BLaER1 treated with 17β-estradiol and CSF1 and Interleukin-3, amounts not matched to agents 10 nM and 100 nM (cell line): ENCODE data around the gene TXNL4A.

Source experiments
- H3K27ac ChIP-seq, 11 experiments: shearing (Covaris generic); formaldehyde crosslinking; 2 replicates each; pipeline ENCODE4 v1.8.1; 2022
- H3K27me3 ChIP-seq, 11 experiments: shearing (Covaris generic); formaldehyde crosslinking; 2 replicates each; pipeline ENCODE4 v1.8.1; 2022
- H3K36me3 ChIP-seq, 11 experiments: shearing (Covaris generic); formaldehyde crosslinking; 2 replicates each; pipeline ENCODE4 v1.8.1; 2022
- H3K4me1 ChIP-seq, 10 experiments: shearing (Covaris generic); formaldehyde crosslinking; 2 replicates each; pipeline ENCODE4 v1.8.1; 2022
- H3K4me2 ChIP-seq, 11 experiments: shearing (Covaris generic); formaldehyde crosslinking; 2 replicates each; pipeline ENCODE4 v1.8.1; 2022
- H3K4me3 ChIP-seq, 10 experiments: shearing (Covaris generic); formaldehyde crosslinking; 2 replicates each; pipeline ENCODE4 v1.8.1; 2022
- H3K9ac ChIP-seq, 11 experiments: shearing (Covaris generic); formaldehyde crosslinking; 2 replicates each; pipeline ENCODE4 v1.8.1; 2022
- H3K9me3 ChIP-seq, 11 experiments: shearing (Covaris generic); formaldehyde crosslinking; replicated peaks in 1 of 11; 2 replicates each; pipeline ENCODE4 v1.8.1; 2022
- H4K20me1 ChIP-seq, 11 experiments: shearing (Covaris generic); formaldehyde crosslinking; 2 replicates each; pipeline ENCODE4 v1.8.1; 2022
- Cebpa-rat ChIP-seq, 11 experiments: shearing (Covaris generic); IDR thresholded peaks; 2 replicates each; pipeline ENCODE4 v1.8.1; 2022

Gene TXNL4A

DNA sequence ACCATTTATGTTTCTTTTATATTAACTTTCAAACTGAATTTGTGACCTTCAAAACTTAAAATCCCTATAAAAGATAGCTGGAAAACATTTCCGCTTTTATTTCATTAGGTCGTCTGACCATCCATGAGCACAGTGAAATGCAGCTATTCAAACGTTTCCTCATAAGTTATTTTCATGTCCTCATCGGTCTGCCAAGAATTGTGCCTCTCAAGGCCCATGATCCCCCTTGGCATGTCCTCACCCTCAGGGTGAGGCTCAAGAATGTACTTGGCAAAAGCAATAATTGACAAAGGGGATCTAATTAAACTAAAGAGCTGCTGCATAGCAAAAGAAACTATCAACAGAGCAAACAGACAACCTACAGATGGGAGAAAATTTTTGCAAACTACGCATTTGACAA is 49.3 kb downstream of the TXNL4A start:
- H4K20me1 ChIP-seq = peaks cover 97 to 100% (median 99%) of the 10 kb centered on the region in 11 experiments
- no peak overlapping the region for H3K4me3 ChIP-seq
- no peak overlapping the region for H3K4me2 ChIP-seq
- H3K27me3 ChIP-seq = no peaks in the 10 kb centered on the region
- peaks cover 19 to 32% (median 23%) of the 10 kb centered on the region in 10 experiments for H3K4me1 ChIP-seq
- no peak for TF ChIP-seq Cebpa-rat (IDR thresholded peaks at IDR 0.05)
- peaks cover 87 to 99% (median 91%) of the 10 kb centered on the region in 11 experiments for H3K36me3 ChIP-seq
- no peak overlapping the region for H3K9ac ChIP-seq
- H3K9me3 ChIP-seq = peaks cover 0 to 40% (median 14%) of the 10 kb centered on the region in 11 experiments; a peak in 11 of 22 replicates
- no peak overlapping the region for H3K27ac ChIP-seq

DNA sequence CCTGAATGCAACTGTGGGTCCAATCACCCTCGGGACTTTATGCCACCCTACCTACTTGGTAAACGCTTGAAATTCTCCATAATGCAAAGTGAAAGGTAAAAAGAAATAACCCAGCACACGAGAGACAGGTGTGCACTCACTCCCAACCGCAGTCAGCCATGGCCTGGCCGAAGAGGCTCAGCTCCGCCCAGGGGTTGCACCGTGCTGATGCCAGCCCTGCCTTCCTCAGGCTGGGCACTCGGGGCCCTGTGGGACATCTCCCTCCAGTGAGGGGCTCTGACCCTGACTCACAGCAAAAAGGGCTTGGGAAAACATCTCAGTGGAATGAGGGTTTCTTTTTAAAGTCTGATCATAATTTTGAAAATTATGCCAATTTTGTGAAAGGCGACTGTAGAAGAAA is 50.2 kb downstream of the TXNL4A start:
- Histone ChIP-seq H3K4me3 (no peak overlapping the region), H4K20me1 (peaks cover 88 to 100% (median 96%) of the 10 kb centered on the region in 11 experiments), H3K27me3 (no peaks in the 10 kb centered on the region), H3K27ac (no peak overlapping the region), H3K9me3 (peaks cover 1 to 49% (median 22%) of the 10 kb centered on the region in 11 experiments), H3K4me1 (peaks cover 22 to 41% (median 26%) of the 10 kb centered on the region in 10 experiments), H3K9ac (no peak overlapping the region), H3K36me3 (peaks cover 82 to 99% (median 92%) of the 10 kb centered on the region in 11 experiments), H3K4me2 (no peak overlapping the region)
- no peak for TF ChIP-seq Cebpa-rat (IDR thresholded peaks at IDR 0.05)

DNA sequence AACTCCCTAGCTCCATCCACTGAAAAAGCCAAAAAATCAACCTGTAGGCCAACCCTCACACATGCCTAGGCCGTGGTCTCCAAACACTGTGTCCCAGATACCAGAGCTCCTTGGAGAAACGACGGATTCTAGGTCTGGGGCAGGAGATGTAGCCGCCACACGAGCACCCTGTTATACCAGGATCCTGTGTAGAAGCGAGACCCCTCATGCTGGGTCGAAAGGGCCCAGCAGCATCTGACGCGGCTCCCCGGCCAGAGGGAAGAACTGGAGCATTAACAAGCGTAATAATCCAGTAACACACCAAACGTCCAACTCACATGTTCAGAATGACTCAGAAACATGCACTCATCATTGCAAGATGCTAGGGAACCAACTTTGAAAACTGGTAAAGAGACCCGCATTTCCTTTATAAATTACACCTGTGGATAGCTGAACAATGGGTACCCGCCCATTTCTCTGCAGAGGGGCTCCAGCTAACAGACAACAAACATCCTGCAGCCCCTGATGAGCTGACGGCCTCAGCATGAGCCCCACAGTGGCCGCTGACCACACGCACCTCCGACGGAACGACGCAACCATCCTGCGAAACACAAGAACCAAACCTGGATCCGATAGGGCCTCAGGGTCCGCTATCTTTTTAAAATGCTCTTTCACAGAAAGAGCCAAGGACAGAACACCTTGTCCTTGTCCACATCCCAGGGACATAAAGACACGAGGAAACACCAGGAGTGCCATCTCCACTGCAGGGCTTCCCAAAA is 51.1 kb downstream of the TXNL4A start:
- Histone ChIP-seq H3K4me1 (peaks cover 22 to 45% (median 26%) of the 10 kb centered on the region in 10 experiments), H3K4me2 (no peak overlapping the region), H3K36me3 (peaks cover 82 to 99% (median 91%) of the 10 kb centered on the region in 11 experiments), H3K9me3 (peaks cover 10 to 58% (median 32%) of the 10 kb centered on the region in 11 experiments), H4K20me1 (peaks cover 79 to 97% (median 87%) of the 10 kb centered on the region in 11 experiments), H3K4me3 (no peak overlapping the region), H3K27ac (no peak overlapping the region), H3K27me3 (no peaks in the 10 kb centered on the region), H3K9ac (no peak overlapping the region)
- TF ChIP-seq Cebpa-rat (IDR thresholded peaks at IDR 0.05) = no peak

DNA sequence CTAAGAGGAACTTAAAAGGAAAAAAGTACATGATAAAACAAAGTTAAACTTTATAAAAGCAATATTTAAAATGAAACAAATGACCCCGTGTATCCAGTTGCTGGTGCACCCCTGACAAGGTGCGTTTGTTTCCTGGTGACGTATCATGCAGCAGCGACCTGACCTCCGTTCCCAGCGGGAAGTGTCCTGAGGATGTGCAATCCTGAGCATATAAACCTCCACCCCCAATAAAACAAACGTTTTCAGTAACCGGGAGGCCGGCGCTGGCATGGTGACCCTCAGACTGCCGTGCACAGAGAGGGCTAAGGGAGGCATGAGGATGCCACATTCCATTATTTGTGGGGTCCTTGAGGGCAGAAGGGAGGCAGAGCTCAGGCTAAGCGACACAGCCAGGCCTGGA is 51.7 kb downstream of the TXNL4A start:
- TF ChIP-seq Cebpa-rat (IDR thresholded peaks at IDR 0.05) = no peak
- H3K9me3 ChIP-seq = peaks cover 17 to 64% (median 38%) of the 10 kb centered on the region in 11 experiments
- H3K4me3 ChIP-seq = no peak overlapping the region

DNA sequence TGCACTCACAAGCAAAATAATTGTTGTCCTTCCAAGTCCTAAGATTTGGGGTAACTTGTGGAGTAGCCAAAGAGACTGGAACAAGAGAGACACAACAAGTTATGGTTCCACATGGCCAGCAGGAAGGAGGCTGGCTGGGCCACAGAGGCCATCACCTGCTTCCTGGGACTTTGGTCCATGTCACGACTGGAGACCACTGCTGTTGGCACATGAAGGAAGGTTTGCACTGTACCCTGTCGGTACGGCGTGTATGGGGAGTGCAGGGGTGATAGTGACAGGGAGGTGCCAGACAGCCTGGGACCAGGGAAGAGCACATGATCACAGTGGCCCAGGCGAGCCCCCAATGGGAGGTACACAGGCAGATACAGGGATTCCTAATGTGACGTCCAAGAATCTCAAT is 52.4 kb downstream of the TXNL4A start:
- Histone ChIP-seq H3K4me3 (no peak overlapping the region), H3K4me2 (peak overlapping the region in 7 of 11 experiments; percentile 2 to 87 (median 57); a peak in 11 of 22 replicates), H3K27me3 (no peaks in the 10 kb centered on the region), H3K27ac (peak overlapping the region in 1 of 11 experiments; percentile 33; a peak in 1 of 22 replicates), H4K20me1 (peaks cover 65 to 86% (median 74%) of the 10 kb centered on the region in 11 experiments), H3K36me3 (peaks cover 78 to 99% (median 91%) of the 10 kb centered on the region in 11 experiments), H3K4me1 (peaks cover 22 to 45% (median 28%) of the 10 kb centered on the region in 10 experiments), H3K9ac (no peak overlapping the region), H3K9me3 (peaks cover 24 to 71% (median 45%) of the 10 kb centered on the region in 11 experiments)
- TF ChIP-seq Cebpa-rat (IDR thresholded peaks at IDR 0.05) = no peak

More for the DNA sequence above, 51.7 kb downstream of the TXNL4A start:
- Histone ChIP-seq H3K27ac (no peak overlapping the region), H4K20me1 (peaks cover 73 to 91% (median 81%) of the 10 kb centered on the region in 11 experiments), H3K9ac (no peak overlapping the region), H3K36me3 (peaks cover 78 to 99% (median 91%) of the 10 kb centered on the region in 11 experiments), H3K27me3 (no peaks in the 10 kb centered on the region), H3K4me1 (peaks cover 22 to 45% (median 26%) of the 10 kb centered on the region in 10 experiments), H3K4me2 (peak overlapping the region in 2 of 11 experiments; percentile 76 to 85; a peak in 2 of 22 replicates)

DNA sequence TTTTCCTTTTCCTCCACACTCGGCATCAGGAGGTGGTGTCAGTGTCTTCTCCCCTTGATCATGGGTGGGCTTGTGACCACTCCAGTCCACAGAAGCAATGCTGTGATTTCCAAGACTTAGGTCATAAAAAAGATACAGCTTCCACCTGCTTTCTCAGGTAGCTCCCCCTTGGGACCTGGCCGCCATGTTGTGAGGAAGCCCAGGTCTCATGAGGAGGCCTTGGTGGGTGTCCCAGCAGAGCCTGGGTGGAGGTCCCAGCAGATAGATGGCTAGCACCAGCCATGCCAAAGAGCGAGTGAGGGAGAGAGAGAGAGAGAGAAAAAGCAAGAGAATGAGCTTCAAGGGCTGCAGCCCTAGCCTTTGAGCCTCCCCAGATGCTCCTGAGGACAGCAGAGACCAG is 52.9 kb downstream of the TXNL4A start:
- Histone ChIP-seq H4K20me1 (peaks cover 61 to 82% (median 70%) of the 10 kb centered on the region in 11 experiments), H3K4me1 (peaks cover 22 to 45% (median 28%) of the 10 kb centered on the region in 10 experiments), H3K4me3 (no peak overlapping the region), H3K9ac (peak overlapping the region in 2 of 11 experiments; percentile 35 to 46; a peak in 1 of 22 replicates), H3K27me3 (no peaks in the 10 kb centered on the region), H3K9me3 (peaks cover 28 to 71% (median 49%) of the 10 kb centered on the region in 11 experiments), H3K4me2 (peak overlapping the region in 9 of 11 experiments; percentile 2 to 87 (median 57); a peak in 14 of 22 replicates), H3K27ac (peak overlapping the region in 1 of 11 experiments; percentile 33; a peak in 2 of 22 replicates), H3K36me3 (peaks cover 77 to 99% (median 91%) of the 10 kb centered on the region in 11 experiments)
- no peak for TF ChIP-seq Cebpa-rat (IDR thresholded peaks at IDR 0.05)

DNA sequence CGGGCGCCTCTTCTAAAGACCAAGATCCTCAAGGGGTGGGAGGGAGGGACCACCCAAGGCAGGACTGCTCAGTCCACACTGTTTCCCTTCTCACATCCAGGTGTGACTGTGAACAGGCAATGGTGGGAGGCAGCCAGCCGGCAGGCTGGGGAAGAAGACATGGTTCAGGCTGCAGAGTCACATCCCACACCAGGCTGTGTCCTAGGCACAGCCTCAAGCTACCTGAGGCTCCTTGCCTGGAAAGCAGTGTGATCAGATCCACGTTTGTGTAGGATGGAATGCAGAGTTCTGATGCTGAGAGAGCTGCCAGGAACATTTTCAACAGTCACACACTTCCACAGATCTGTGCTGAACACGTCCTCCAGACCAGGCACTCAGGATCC is 53.3 kb downstream of the TXNL4A start:
- Histone ChIP-seq H3K27ac (peak overlapping the region in 1 of 11 experiments; percentile 33; a peak in 3 of 22 replicates), H3K9me3 (peaks cover 32 to 71% (median 53%) of the 10 kb centered on the region in 11 experiments), H3K9ac (peak overlapping the region in 2 of 11 experiments; percentile 35 to 46; a peak in 3 of 22 replicates)

DNA sequence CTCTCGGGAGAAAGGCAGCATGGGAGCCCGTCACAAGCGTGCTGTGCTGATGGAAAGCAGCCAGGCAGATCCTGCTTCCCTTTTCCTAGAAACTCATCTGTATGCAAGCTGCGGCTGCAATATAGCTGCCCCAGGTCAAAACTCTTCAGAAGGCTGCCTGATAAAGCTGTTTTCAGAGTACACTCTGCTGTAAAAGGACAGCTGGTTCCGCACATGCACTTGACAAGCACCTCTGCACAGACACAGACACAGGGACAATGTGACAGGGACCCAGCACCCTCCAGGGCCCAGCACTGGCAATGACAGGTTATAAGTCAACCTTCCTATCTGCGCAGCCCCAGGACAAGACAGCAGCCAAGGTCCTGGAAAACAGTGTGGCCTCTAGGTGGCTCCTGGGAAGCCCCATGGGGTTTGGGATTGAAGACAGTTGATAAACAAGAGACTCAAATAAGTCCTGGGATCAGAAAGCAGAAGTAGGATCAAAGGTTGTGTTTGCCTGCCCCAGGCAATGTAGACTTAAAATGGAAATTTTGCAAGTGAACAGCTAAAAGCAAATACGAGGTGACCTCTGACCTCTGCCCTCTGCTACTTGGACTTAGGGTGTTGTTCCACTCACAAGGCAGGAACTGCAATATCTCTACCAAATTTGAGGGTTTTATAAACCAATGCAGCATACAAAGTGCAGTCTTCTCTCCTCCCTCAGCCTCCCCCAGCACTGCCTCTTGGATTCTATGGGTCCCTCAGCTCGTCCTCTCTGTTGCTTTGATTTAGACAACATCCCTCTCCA is 53.9 kb downstream of the TXNL4A start:
- Histone ChIP-seq H3K4me2 (peak overlapping the region; percentile 38 to 87 (median 76)), H3K9me3 (peaks cover 38 to 75% (median 59%) of the 10 kb centered on the region in 11 experiments), H3K36me3 (peaks cover 77 to 99% (median 91%) of the 10 kb centered on the region in 11 experiments), H3K4me3 (peak overlapping the region in 2 of 10 experiments; percentile 22 to 38; a peak in 2 of 20 replicates), H4K20me1 (peaks cover 51 to 72% (median 60%) of the 10 kb centered on the region in 11 experiments), H3K27ac (peak overlapping the region in 7 of 11 experiments; percentile 8 to 51 (median 27); a peak in 8 of 22 replicates), H3K27me3 (no peaks in the 10 kb centered on the region), H3K4me1 (peaks cover 22 to 45% (median 28%) of the 10 kb centered on the region in 10 experiments), H3K9ac (peak overlapping the region in 4 of 11 experiments; percentile 3 to 59 (median 6); a peak in 3 of 22 replicates)
- no peak for TF ChIP-seq Cebpa-rat (IDR thresholded peaks at IDR 0.05)

More for the DNA sequence above, 53.3 kb downstream of the TXNL4A start:
- Histone ChIP-seq H3K36me3 (peaks cover 77 to 99% (median 91%) of the 10 kb centered on the region in 11 experiments), H3K27me3 (no peaks in the 10 kb centered on the region), H3K4me3 (no peak overlapping the region), H4K20me1 (peaks cover 57 to 78% (median 66%) of the 10 kb centered on the region in 11 experiments), H3K4me1 (peaks cover 22 to 45% (median 28%) of the 10 kb centered on the region in 10 experiments), H3K4me2 (peak overlapping the region in 9 of 11 experiments; percentile 2 to 87 (median 76); a peak in 13 of 22 replicates)
- no peak for TF ChIP-seq Cebpa-rat (IDR thresholded peaks at IDR 0.05)
